ENCODE data around the gene IQSEC1. TPM values are rescaled to one million over a fixed set of nuclear protein-coding genes. Genes with fewer than 3 reads are reported as not detected.
"Not testable (repeated sequence)": the region's sequence is repeated elsewhere in the genome, so short reads cannot be mapped to it uniquely, and the experiment has no call there.

The IQSEC1 gene
- total RNA-seq, 1 donor from 2014 or later, result 41.7 TPM

DNA sequence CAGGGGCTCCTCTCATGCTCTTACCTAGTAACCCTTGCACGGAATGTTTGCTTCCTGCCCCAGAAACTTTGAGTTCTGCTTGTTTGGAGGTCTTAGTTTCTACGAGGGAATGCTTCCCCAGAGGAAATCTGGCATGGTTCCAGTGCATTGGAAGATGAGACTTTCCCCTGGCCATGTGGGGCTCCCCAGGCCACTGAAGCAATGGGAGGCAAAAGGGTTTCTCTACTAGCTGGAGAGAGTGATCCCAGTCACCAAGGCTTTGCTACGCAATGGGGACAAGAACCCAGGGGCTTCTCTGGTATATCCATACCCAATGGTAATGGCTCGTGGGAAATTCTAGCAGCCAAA is 187.7 kb downstream of the IQSEC1 start:
- Mint-ChIP-seq H3K4me3 (no peak overlapping the region), H3K9me3 (no peaks in the 10 kb centered on the region), H3K4me1 (peaks cover 2% of the 10 kb centered on the region), H3K27ac (no peak overlapping the region), H3K36me3 (no peaks in the 10 kb centered on the region), H3K27me3 (ENCODE audit: low read depth) (peaks cover 39% of the 10 kb centered on the region)
- TF ChIP-seq, protein P1, sequence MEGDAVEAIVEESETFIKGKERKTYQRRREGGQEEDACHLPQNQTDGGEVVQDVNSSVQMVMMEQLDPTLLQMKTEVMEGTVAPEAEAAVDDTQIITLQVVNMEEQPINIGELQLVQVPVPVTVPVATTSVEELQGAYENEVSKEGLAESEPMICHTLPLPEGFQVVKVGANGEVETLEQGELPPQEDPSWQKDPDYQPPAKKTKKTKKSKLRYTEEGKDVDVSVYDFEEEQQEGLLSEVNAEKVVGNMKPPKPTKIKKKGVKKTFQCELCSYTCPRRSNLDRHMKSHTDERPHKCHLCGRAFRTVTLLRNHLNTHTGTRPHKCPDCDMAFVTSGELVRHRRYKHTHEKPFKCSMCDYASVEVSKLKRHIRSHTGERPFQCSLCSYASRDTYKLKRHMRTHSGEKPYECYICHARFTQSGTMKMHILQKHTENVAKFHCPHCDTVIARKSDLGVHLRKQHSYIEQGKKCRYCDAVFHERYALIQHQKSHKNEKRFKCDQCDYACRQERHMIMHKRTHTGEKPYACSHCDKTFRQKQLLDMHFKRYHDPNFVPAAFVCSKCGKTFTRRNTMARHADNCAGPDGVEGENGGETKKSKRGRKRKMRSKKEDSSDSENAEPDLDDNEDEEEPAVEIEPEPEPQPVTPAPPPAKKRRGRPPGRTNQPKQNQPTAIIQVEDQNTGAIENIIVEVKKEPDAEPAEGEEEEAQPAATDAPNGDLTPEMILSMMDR (IDR thresholded peaks at IDR 0.05; ENCODE audit: unreplicated experiment), result no peak
- DNase-seq (ENCODE audit: low spot score in 2 of 2, unreplicated experiment in 2 of 2), result no peak

DNA sequence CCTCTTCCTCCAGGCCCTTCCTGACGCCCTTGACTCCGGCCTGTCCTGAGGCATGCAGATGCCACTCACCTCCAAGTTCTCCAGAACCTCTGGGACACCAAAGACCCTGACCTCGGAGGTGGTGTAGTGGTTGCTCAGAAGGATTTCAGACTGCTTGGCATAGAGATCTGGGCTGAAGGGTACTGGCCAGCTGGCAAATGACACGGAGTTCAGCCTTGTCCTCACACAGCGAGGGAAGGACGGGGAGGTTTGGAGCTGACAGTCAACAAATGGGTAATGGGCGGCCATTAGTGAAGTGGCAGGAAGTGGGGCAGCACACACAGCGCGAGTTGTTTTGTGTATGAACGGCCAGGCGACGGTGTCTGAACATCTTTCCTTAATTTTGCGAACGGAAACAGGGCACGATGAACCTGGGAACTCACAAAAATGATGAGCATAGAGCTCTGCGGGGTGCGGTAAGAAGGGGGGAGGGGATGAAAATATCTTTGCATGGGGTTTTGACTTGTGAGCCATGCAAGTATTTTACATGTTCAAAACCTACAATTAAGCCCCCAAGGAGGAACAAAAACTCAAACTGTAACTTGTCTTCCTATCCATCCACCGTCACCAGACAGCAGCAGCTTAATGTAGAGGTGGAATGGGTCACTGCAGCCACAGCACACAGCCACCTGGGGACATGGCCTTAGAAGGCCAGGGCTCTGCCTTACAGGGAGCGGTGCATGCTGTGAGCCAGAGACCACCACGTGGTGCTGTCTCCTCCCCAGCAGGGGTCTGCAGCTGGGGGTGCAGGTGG is 188.2 kb downstream of the IQSEC1 start:
- no peaks in the 10 kb centered on the region for H3K36me3 Mint-ChIP-seq
- DNase-seq (ENCODE audit: low spot score in 2 of 2, unreplicated experiment in 2 of 2), result no peak
- no peak overlapping the region for H3K4me3 Mint-ChIP-seq
- TF ChIP-seq, protein P1 (IDR thresholded peaks at IDR 0.05; ENCODE audit: unreplicated experiment), result no peak
- H3K9me3 Mint-ChIP-seq, result no peaks in the 10 kb centered on the region
- no peak overlapping the region for H3K27ac Mint-ChIP-seq
- H3K27me3 Mint-ChIP-seq (ENCODE audit: low read depth), result peaks cover 34% of the 10 kb centered on the region
- peaks cover 2% of the 10 kb centered on the region for H3K4me1 Mint-ChIP-seq

DNA sequence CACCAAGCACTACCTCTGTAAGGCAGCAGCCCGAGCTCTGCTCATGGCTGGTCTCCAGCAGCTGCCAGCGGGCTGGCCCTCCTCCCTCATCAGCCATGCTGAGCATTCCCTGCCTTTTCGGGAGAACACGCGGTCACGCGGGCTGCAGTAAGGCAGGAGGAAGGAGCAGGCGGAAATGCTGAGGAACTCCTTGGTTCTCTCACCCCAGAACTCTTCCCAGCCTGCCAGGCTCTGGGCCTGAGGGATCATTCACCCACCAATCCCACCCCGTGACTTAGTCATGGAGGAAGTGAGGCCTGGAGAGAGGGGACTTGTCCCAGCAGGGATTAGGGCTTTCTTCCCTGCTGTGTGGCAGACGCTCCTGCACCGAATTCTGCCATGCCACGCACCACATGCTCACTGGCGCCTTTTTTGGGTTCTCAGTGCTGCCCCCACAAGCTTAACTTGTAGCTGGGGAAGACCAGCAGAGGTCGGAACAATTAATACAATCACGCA is 189.0 kb downstream of the IQSEC1 start:
- Mint-ChIP-seq H3K36me3 (no peaks in the 10 kb centered on the region), H3K4me3 (no peak overlapping the region), H3K27me3 (ENCODE audit: low read depth) (peaks cover 28% of the 10 kb centered on the region), H3K9me3 (no peaks in the 10 kb centered on the region), H3K27ac (no peak overlapping the region), H3K4me1 (peaks cover 4% of the 10 kb centered on the region)
- no peak for DNase-seq (ENCODE audit: low spot score in 2 of 2, unreplicated experiment in 2 of 2)
- TF ChIP-seq, protein P1 (IDR thresholded peaks at IDR 0.05; ENCODE audit: unreplicated experiment), result no peak

GRCh38 chr3:12882336-12883310 is 190.6 kb downstream of the IQSEC1 start:
- TF ChIP-seq, protein P1 (IDR thresholded peaks at IDR 0.05; ENCODE audit: unreplicated experiment), result no peak
- H3K4me3 Mint-ChIP-seq, result no peak overlapping the region
- no peak for DNase-seq (ENCODE audit: low spot score in 2 of 2, unreplicated experiment in 2 of 2)
- no peaks in the 10 kb centered on the region for H3K9me3 Mint-ChIP-seq
- H3K27me3 Mint-ChIP-seq (ENCODE audit: low read depth), result peaks cover 15% of the 10 kb centered on the region
- no peaks in the 10 kb centered on the region for H3K36me3 Mint-ChIP-seq
- H3K27ac Mint-ChIP-seq, result no peak overlapping the region
- peaks cover 18% of the 10 kb centered on the region for H3K4me1 Mint-ChIP-seq

GRCh38 chr3:12881858-12882257 is 191.4 kb downstream of the IQSEC1 start:
- H3K4me1 Mint-ChIP-seq, result peaks cover 19% of the 10 kb centered on the region
- H3K27me3 Mint-ChIP-seq (ENCODE audit: low read depth); H3K36me3 Mint-ChIP-seq; H3K27ac Mint-ChIP-seq; H3K9me3 Mint-ChIP-seq; DNase-seq (ENCODE audit: low spot score in 2 of 2, unreplicated experiment in 2 of 2); H3K4me3 Mint-ChIP-seq: not testable (repeated sequence)

Measured in mesothelial cell of epicardium (in vitro differentiated cells).